Neural progenitor cell (in vitro differentiated cells): ENCODE data around the gene SUN5.

Experiments used
- CTCF ChIP-seq: fragments of 200-600 bp; sonication (generic); IDR thresholded peaks from 2 replicates; pipeline ENCODE4 v1.5.1; 2017; ENCODE audit warnings: antibody characterized with exemption, mild to moderate bottlenecking
- EZH2phosphoT487 ChIP-seq: fragments of 200-600 bp; sonication (generic); IDR thresholded peaks from 2 replicates; pipeline ENCODE4 v1.6.1; 2017; ENCODE audit warnings: antibody characterized with exemption

DNA sequence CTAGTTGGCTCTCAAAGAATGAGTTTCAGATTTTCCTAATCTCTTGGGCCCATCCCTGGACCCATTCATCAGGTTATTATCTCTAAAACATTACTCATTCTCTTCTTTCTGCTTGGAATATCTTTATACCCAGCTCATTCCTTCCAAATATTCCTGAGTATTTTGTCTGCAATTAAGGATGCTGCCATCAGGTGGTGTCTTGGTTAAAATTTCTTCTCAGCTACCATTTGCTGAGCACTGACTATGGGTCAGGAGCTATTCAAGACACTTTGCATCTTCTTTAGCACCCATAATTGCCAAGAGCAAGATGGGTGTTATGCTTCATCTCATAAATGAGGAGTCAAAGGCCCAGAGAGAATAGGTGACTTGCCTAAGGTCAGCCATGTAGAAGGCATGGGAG, 8.4 kb downstream of the SUN5 start:
- TF ChIP-seq CTCF, result peak; percentile 47
- no peak for TF ChIP-seq EZH2phosphoT487
